ENCODE measurements around the gene ERFL. TPM values are rescaled to one million over a fixed set of nuclear protein-coding genes. Genes with fewer than 3 reads are reported as not detected.
"Not testable (repeated sequence)": the region's sequence is repeated elsewhere in the genome, so short reads cannot be mapped to it uniquely, and the experiment has no call there.

ERFL gene
- total RNA-seq, 1 donor from 2014 or later: 1.7 TPM

DNA sequence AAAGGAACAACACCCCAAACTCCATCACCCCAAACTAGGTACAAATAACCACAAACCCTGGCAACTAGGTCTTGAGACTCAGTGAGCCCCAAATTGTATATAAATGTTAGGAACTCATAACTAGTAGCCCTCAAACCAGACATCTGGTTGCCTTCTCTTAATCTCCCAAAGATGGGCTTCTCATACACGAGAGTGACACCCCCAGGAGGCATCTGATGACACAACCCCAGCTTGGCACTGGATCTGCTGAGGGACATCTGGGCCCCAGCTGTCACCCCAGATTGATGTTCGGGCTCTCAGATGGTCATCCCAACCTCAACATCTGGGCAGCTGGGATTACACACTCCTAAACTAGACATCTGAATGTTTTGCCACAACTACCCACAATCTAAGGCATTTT, 16.1 kb upstream of the ERFL start:
- intact Hi-C loops (cut with micrococcal nuclease): no loop called here

GRCh38 chr19:41941410-41942202, 13.4 kb upstream of the ERFL start:
- intact Hi-C loops (cut with micrococcal nuclease): no loop called here

DNA sequence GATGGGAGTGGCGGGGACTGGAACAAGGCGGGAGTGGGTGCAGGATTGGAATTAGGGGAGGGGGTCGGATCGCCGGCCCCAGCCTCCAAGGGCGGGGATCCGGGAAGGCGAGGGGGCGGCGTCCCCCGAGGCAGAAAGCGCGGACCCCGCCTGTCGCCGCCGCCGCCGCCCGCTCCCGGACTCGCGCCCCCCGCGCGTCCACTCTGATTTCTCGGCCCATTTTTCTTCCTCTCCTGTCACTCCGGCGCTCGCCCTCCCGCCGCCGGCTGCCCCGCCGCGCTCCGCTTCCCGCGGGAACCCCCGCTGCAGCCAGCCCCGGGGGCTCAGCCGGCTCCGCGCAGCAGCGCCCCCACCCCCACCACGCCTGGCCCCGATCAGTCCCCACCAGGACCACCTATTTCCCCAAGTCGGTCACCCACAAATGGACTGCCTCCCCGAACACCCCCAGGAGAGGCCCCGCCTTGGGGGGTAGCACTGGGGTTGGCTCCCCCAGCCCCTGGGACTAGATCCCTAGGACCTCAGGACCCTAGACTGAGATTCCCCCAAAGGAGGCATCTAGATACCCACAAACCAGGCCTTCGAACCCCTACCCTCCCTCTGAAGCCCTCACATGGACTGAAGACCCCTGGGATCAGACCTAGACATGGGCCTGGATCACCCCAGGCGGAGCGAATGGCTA, 12.6 kb upstream of the ERFL start:
- intact Hi-C loops (cut with micrococcal nuclease): no loop called here

- intact Hi-C loops (cut with micrococcal nuclease): no loop called here
Observed at GRCh38 chr19:41939861-41940730, 11.8 kb upstream of the ERFL start.

GRCh38 chr19:41939209-41939608, 11.0 kb upstream of the ERFL start:
- intact Hi-C loops (cut with micrococcal nuclease): not testable (repeated sequence)

- intact Hi-C loops (cut with micrococcal nuclease): no loop called here
Observed at GRCh38 chr19:41937525-41938468, 9.5 kb upstream of the ERFL start.

DNA sequence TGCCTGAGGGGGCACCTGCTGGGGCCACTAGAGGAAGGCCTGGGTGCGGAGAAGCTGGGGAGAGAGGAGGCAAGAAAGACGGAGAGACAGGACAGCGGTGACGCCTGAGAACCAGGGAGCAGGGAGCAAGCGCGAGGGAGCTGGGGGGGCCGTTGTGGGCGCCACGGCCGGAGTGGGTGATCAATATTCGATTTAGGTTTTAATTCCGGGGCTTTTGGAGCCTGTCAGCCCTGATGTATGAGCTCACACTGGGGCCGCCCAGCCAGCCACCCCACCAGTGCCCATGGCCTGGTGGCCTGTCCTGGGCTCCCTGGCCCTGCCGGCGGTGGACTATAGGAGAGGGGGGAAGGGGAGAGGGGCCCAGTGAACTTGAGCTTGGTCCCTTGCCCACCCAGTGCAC, 8.7 kb upstream of the ERFL start:
- intact Hi-C loops (cut with micrococcal nuclease): no loop called here

- intact Hi-C loops (cut with micrococcal nuclease): no loop called here
Observed at GRCh38 chr19:41936416-41936850, 8.2 kb upstream of the ERFL start.

GRCh38 chr19:41935760-41936415, 7.6 kb upstream of the ERFL start:
- intact Hi-C loops (cut with micrococcal nuclease): loop anchor here (2.0 kb wide), 1 partner anchor 77 kb away; no protein-coding TSS in a partner anchor

DNA sequence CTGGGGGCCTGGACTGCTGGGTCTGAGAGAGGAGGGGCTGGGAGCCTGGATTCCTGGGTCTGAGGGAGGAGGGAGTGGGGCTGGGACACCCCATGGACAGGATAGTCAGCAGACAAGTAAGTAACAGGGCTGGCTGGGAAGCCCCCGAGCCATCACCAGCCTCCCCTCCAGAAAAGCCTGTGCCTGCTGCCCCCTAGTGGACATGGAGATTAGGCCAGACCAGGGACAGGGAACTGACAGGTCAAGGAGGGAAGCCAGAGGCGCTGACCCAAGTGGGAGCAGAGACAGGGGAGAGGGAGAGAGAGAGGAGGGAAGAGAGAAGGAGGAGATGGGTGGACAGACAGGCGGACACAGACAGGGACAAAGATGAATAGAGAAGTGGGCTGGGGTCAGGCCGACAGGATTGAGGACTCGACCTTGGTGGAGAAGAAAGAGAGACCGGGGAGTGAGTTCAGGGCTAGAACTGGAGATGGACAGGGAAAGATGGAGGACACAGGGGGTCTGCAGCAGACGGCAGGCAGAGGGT, 6.7 kb upstream of the ERFL start:
- intact Hi-C loops (cut with micrococcal nuclease): loop anchor here (2.0 kb wide), 1 partner anchor 76 kb away; no protein-coding TSS in a partner anchor

- intact Hi-C loops (cut with micrococcal nuclease): loop anchor here (2.0 kb wide), 1 partner anchor 75 kb away; no protein-coding TSS in a partner anchor
Observed at GRCh38 chr19:41933693-41934426, 5.6 kb upstream of the ERFL start.

- intact Hi-C loops (cut with micrococcal nuclease): no loop called here
Observed at GRCh38 chr19:41932720-41933332, 4.6 kb upstream of the ERFL start.

DNA sequence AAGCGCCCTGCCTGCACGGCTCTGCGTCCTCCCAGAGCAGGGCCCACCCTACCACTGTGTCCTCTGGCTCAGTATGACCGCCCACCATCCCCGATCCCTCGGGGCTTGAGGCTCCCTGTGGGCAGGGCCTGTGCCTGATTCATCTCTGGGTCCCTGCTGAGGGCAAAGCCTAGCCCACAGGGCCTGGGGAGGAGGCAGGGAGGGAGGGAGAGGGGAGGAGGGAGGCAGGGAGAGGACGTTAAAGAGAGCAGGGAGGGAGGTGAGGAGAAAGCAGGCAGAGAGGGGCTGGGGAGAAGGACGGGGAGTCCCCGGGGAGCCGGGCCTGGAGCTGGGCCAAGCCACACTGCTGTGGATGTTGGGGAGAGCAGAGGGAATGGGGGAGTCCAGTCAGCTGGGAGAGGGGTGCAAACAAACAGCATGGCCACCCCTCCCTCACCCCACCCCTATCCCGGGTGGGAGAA, 4.0 kb upstream of the ERFL start:
- intact Hi-C loops (cut with micrococcal nuclease): no loop called here

GRCh38 chr19:41930926-41931592, 2.8 kb upstream of the ERFL start:
- intact Hi-C loops (cut with micrococcal nuclease): no loop called here

DNA sequence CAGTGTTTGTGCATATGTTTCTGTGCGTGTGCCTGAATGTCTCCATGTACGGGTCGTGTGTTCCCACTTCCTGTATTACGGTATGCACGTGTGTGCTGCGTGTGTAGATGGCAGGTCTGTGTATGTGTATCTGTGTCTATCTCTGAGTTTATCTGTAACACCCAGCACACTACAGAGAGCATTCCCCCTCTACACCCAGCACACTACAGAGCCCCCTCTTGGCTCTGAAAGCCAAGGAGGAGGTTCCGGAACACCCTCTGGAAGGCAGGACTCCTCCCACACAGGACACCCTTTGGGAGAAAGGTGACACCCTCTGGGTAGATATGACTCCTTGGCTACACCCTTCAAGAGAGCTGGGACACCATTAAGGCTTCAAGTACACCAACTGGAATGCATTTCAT, 2.1 kb upstream of the ERFL start:
- intact Hi-C loops (cut with micrococcal nuclease): no loop called here

- intact Hi-C loops (cut with micrococcal nuclease): loop anchor here (2.0 to 5.0 kb wide), 2 partner anchors 42 to 55 kb away; no protein-coding TSS in a partner anchor
Observed at GRCh38 chr19:41929536-41930071, 1.4 kb upstream of the ERFL start.

DNA sequence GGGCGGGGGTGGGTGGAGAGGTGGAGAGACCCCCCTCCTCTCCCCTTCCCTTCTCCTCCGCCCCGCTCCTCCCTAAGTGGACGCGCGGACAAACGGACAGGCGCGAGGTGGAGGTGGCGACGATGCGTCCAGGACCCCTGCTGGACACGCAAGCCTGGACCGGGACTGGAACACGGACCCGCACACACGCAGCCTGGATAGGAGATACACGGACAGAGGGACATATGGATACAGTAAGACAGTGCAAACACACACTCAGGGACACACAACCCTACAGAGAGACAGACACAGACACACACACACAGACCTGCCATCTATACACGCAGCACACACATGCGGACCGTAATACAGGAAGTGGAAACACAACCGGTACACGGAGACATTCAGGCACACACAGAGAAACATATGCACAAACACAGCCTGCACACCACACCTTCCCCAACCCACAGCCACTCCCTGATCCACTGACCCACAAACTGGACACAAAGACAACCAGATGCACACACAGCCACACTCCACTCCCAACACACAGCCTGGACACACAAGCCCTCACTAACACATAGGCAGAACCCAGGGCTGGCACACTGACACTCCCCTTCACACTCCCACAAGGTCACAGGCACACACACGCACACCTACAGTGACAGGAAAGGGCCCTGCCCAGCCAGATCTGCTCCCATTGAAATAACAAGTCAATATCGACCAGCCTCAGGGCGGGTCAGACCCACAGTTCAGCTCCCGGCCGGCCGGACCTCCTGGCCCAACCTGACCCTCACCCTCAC, 696 bp upstream of the ERFL start:
- intact Hi-C loops (cut with micrococcal nuclease): loop anchor here (2.0 to 5.0 kb wide), 2 partner anchors 42 to 54 kb away; no protein-coding TSS in a partner anchor

Measured in T-helper 2 cell treated with Interferon-gamma antibody and Interleukin-4, amounts not matched to agents 100 ng/mL and 5 ng/mL, for 36 hours (primary cell).